CD4-positive, alpha-beta T cell (primary cell): ENCODE data around the gene ADCY5. TPM values are rescaled to one million over a fixed set of nuclear protein-coding genes. Genes with fewer than 3 reads are reported as not detected.

Experiments used
- ATAC-seq: fragments of 200-7000 bp; cut with Tn5 transposase; one replicate; pipeline ENCODE4 v1.10.0; 2022; ENCODE audit warnings: mild to moderate bottlenecking; ENCODE audit not compliant: poor library complexity
- CTCF ChIA-PET: fragments of 350-600 bp; sonication (Branson Sonifier 250); formaldehyde crosslinking; loops from one replicate; lab custom pipeline; 2021; ENCODE audit warnings: antibody characterized with exemption, inconsistent platforms; lab: Charles Lee
- POLR2A ChIA-PET: fragments of 350-600 bp; sonication (Branson Sonifier 250); formaldehyde crosslinking; loops from one replicate; lab custom pipeline; 2021; ENCODE audit warnings: antibody characterized with exemption, inconsistent platforms; lab: Charles Lee
- DNase-seq, 14 experiments: peaks; one replicate each; pipeline ENCODE4 v3.0.0-alpha.2; 2013 to 2020; ENCODE audit warnings: mixed read lengths in 2 of 14
- H3K27ac ChIP-seq, 2 donors: one replicate each; pipeline versions ENCODE4 v1.5.1 to v1.7.0; 2013; ENCODE audit warnings: low read length in 2 of 2, low read depth in 1 of 2, mild to moderate bottlenecking in 1 of 2
- H3K27me3 ChIP-seq, 2 experiments: 1 replicate in 1 of 2; 2 replicates in 1 of 2; pipeline versions ENCODE4 v1.6.1 to v1.7.0; 2013; ENCODE audit warnings: low read length in 2 of 2, control low read depth in 1 of 2, mild to moderate bottlenecking in 1 of 2, moderate library complexity in 1 of 2; ENCODE audit not compliant: insufficient read depth in 2 of 2, control insufficient read depth in 1 of 2
- H3K36me3 ChIP-seq: one replicate; pipeline ENCODE4 v1.6.1; 2013; ENCODE audit warnings: low read length, control low read depth; ENCODE audit not compliant: insufficient read depth
- H3K4me1 ChIP-seq: one replicate; pipeline ENCODE4 v1.6.1; 2013; ENCODE audit warnings: low read length, control low read depth; ENCODE audit not compliant: insufficient read depth
- H3K4me3 ChIP-seq: one replicate; pipeline ENCODE4 v1.5.1; 2013; ENCODE audit warnings: mild to moderate bottlenecking, low read length, moderate library complexity
- H3K9me3 ChIP-seq, 2 experiments: 1 replicate in 1 of 2; 2 replicates in 1 of 2; pipeline versions ENCODE4 v1.6.1 to v1.7.0; 2013; ENCODE audit warnings: low read length in 2 of 2, mild to moderate bottlenecking in 2 of 2, control low read depth in 1 of 2, moderate library complexity in 1 of 2; ENCODE audit not compliant: control insufficient read depth in 1 of 2, insufficient read depth in 1 of 2
- H3K27ac Mint-ChIP-seq: one replicate; pipeline ENCODE4 v1.8.0; 2020; ENCODE audit warnings: mixed read lengths
- H3K27me3 Mint-ChIP-seq: one replicate; pipeline ENCODE4 v1.8.0; 2021; ENCODE audit warnings: mixed read lengths
- H3K36me3 Mint-ChIP-seq: one replicate; pipeline ENCODE4 v1.8.0; 2021; ENCODE audit warnings: low read depth, mixed read lengths
- H3K4me1 Mint-ChIP-seq: one replicate; pipeline ENCODE4 v1.8.0; 2021; ENCODE audit warnings: low read depth, mixed read lengths
- H3K4me3 Mint-ChIP-seq: one replicate; pipeline ENCODE4 v1.8.0; 2020; ENCODE audit warnings: mild to moderate bottlenecking, mixed read lengths
- H3K9me3 Mint-ChIP-seq: one replicate; pipeline ENCODE4 v1.8.0; 2020; ENCODE audit warnings: mixed read lengths
- CTCF ChIP-seq: fragments of 200-600 bp; IDR thresholded peaks from one replicate; pipeline ENCODE4 v1.8.0; 2022; ENCODE audit warnings: antibody characterized with exemption, mild to moderate bottlenecking
- intact Hi-C, 2 experiments: fragments of 100-400 bp; cut with DNase I in 1 of 2; cut with micrococcal nuclease in 1 of 2; formaldehyde crosslinking; loops; one replicate each; pipeline versions ENCODE4 v1.15.1 to v1.9.0; 2023 to 2025; cut with DNase I, micrococcal nuclease
- total RNA-seq, 174 experiments: library from RNA in 2 of 174; stranded (reverse) in 2 of 174; gene quantifications; one replicate each; pipeline ENCODE4 v1.2.3 and lab custom pipeline; 2021 to 2026

The ADCY5 gene
- total RNA-seq, 2 experiments from 2014 or later = not detected

- no peak for TF ChIP-seq CTCF
- POLR2A ChIA-PET = no interaction called here
These were observed 163.4 kb downstream of the ADCY5 start for GRCh38 chr3:123285479-123285878.

GRCh38 chr3:123285066-123285465, 163.8 kb downstream of the ADCY5 start:
- no peaks in the 10 kb centered on the region for H3K9me3 Mint-ChIP-seq
- intact Hi-C loops = no loop called here
- ATAC-seq = no peak
- H3K4me1 ChIP-seq = no peaks in the 10 kb centered on the region
- no peaks in the 10 kb centered on the region for H3K27me3 Mint-ChIP-seq
- no peaks in the 10 kb centered on the region for H3K36me3 ChIP-seq
- no peak overlapping the region for H3K4me3 ChIP-seq
- H3K4me1 Mint-ChIP-seq = no peaks in the 10 kb centered on the region
- no peak overlapping the region for H3K27ac Mint-ChIP-seq
- H3K36me3 Mint-ChIP-seq = no peaks in the 10 kb centered on the region
- H3K9me3 ChIP-seq = peaks cover 0 to 23% of the 10 kb centered on the region in 2 experiments
- TF ChIP-seq CTCF = no peak
- H3K27ac ChIP-seq = no peak overlapping the region
- no peak overlapping the region for H3K4me3 Mint-ChIP-seq
- ChIA-PET POLR2A (no interaction called here), CTCF (no interaction called here)
- H3K27me3 ChIP-seq = no peaks in the 10 kb centered on the region
- no peak for DNase-seq

More at GRCh38 chr3:123285479-123285878, 163.4 kb downstream of the ADCY5 start:
- no peak for DNase-seq
- ATAC-seq = no peak
- no peak overlapping the region for H3K27ac Mint-ChIP-seq
- H3K27me3 Mint-ChIP-seq = no peaks in the 10 kb centered on the region
- Histone ChIP-seq H3K4me1 (no peaks in the 10 kb centered on the region), H3K4me3 (no peak overlapping the region), H3K27me3 (no peaks in the 10 kb centered on the region), H3K9me3 (peaks cover 0 to 25% of the 10 kb centered on the region in 2 experiments), H3K36me3 (no peaks in the 10 kb centered on the region), H3K27ac (no peak overlapping the region)
- H3K4me3 Mint-ChIP-seq = no peak overlapping the region
- CTCF ChIA-PET = no interaction called here
- no peaks in the 10 kb centered on the region for H3K4me1 Mint-ChIP-seq
- H3K36me3 Mint-ChIP-seq = no peaks in the 10 kb centered on the region
- H3K9me3 Mint-ChIP-seq = no peaks in the 10 kb centered on the region
- intact Hi-C loops = no loop called here

- Mint-ChIP-seq H3K36me3 (no peaks in the 10 kb centered on the region), H3K27ac (no peak overlapping the region), H3K4me1 (no peaks in the 10 kb centered on the region), H3K9me3 (no peaks in the 10 kb centered on the region), H3K4me3 (no peak overlapping the region), H3K27me3 (no peaks in the 10 kb centered on the region)
- Histone ChIP-seq H3K9me3 (peaks cover 0 to 17% of the 10 kb centered on the region in 2 experiments), H3K4me3 (no peak overlapping the region), H3K27ac (no peak overlapping the region), H3K4me1 (no peaks in the 10 kb centered on the region), H3K27me3 (no peaks in the 10 kb centered on the region), H3K36me3 (no peaks in the 10 kb centered on the region)
- ChIA-PET CTCF (no interaction called here), POLR2A (no interaction called here)
- no peak for ATAC-seq
- intact Hi-C loops = no loop called here
- no peak for TF ChIP-seq CTCF
- no peak for DNase-seq
These were observed 164.4 kb downstream of the ADCY5 start for GRCh38 chr3:123284399-123285010.
